Right atrium auricular region (tissue), 2 donors: ENCODE data around the gene TBC1D16. TPM values are rescaled to one million over a fixed set of nuclear protein-coding genes. Genes with fewer than 3 reads are reported as not detected.
"Not testable (repeated sequence)": the region's sequence is repeated elsewhere in the genome, so short reads cannot be mapped to it uniquely, and the experiment has no call there.

Experiments
- DNase-seq: peaks from one replicate; pipeline ENCODE4 v3.0.0-alpha.2; 2019; ENCODE audit warnings: low spot score
- H3K27ac ChIP-seq, 2 donors: fragments of 200-600 bp; sonication (generic); 1 replicate in 1 of 2; 2 replicates in 1 of 2; pipeline ENCODE4 v1.5.1; 2016 to 2019
- H3K27me3 ChIP-seq, 2 donors: fragments of 200-600 bp; sonication (generic); one replicate each; pipeline versions ENCODE4 v1.5.1 to v1.6.0; 2017 to 2019
- H3K36me3 ChIP-seq: fragments of 200-600 bp; sonication (generic); one replicate; pipeline ENCODE4 v1.5.1; 2016
- H3K4me1 ChIP-seq, 2 donors: fragments of 200-600 bp; sonication (generic); one replicate each; pipeline versions ENCODE4 v1.5.1 to v1.6.0; 2017 to 2019
- H3K4me3 ChIP-seq, 2 donors: fragments of 200-600 bp; sonication (generic); 1 replicate in 1 of 2; 2 replicates in 1 of 2; pipeline ENCODE4 v1.5.1; 2017 to 2019; ENCODE audit warnings: mild to moderate bottlenecking in 1 of 2, moderate library complexity in 1 of 2
- H3K9me3 ChIP-seq, 2 donors: fragments of 200-600 bp; sonication (generic); one replicate each; pipeline ENCODE4 v1.5.1; 2019
- total RNA-seq, 2 donors: library from RNA; depleted of rRNA; stranded (reverse); fragments of >200 nt; gene quantifications; one replicate each; pipeline ENCODE4 v1.1.0, GENCODE V29; 2016
- TF ChIP-seq, protein P1 (sequence below), 2 donors: fragments of 200-600 bp; sonication (generic); IDR thresholded peaks; one replicate each; pipeline ENCODE4 v1.5.1; 2019; ENCODE audit warnings: antibody characterized with exemption in 2 of 2

The TBC1D16 gene
- total RNA-seq, 2 donors from 2014 or later: 9.8 to 19.4 TPM

DNA sequence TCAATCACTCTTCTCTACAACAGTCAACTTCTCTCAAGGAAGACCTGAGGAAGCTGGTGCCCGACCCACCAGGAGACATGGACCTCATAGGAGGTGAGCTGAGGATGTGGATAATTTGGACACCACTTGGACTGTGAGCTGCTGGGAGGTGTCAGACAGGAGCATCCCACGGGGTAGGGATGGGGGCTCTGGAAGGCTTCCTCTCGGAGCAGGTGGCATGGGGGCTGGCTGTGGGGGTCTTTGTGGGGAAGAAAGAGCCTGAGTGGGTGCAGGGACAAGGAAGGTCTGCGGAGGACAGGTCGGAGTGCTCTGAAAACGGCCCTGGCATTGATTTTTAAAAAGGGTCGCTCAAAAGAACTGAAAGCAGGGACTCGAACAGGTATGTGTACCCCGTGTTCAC lies 64.0 kb downstream of the TBC1D16 start:
- Histone ChIP-seq H3K4me1 (no peaks in the 10 kb centered on the region), H3K9me3 (no peaks in the 10 kb centered on the region), H3K4me3 (no peak overlapping the region), H3K27ac (no peak overlapping the region), H3K27me3 (no peaks in the 10 kb centered on the region), H3K36me3 (no peaks in the 10 kb centered on the region)
- TF ChIP-seq, protein P1, sequence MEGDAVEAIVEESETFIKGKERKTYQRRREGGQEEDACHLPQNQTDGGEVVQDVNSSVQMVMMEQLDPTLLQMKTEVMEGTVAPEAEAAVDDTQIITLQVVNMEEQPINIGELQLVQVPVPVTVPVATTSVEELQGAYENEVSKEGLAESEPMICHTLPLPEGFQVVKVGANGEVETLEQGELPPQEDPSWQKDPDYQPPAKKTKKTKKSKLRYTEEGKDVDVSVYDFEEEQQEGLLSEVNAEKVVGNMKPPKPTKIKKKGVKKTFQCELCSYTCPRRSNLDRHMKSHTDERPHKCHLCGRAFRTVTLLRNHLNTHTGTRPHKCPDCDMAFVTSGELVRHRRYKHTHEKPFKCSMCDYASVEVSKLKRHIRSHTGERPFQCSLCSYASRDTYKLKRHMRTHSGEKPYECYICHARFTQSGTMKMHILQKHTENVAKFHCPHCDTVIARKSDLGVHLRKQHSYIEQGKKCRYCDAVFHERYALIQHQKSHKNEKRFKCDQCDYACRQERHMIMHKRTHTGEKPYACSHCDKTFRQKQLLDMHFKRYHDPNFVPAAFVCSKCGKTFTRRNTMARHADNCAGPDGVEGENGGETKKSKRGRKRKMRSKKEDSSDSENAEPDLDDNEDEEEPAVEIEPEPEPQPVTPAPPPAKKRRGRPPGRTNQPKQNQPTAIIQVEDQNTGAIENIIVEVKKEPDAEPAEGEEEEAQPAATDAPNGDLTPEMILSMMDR (IDR thresholded peaks at IDR 0.05): no peak
- no peak for DNase-seq

DNA sequence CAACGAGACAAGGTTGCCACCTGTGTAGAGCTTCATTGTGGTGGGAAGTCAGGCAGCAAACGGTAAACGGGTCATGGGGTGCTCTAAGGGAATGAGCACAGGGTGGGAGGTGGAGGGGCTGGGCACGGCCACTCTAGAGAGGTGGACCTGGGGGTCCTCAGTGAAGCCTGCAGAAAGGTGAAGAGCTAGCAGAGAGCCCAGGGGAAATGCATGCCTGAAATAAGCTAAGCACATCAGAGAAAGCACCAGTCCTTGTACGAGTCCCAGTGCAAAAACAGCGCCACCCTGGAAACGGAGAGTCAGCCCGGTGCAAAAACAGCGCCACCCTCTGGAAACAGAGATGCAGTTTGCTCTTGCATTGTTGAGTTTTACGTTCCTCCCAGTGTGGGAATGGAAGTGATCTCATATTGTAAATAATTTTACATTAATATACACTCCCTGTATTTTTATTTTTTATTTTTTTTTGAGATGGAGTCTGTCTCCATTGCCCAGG lies 65.0 kb downstream of the TBC1D16 start:
- Histone ChIP-seq H3K9me3 (no peaks in the 10 kb centered on the region), H3K4me1 (no peaks in the 10 kb centered on the region), H3K27ac (no peak overlapping the region), H3K27me3 (no peaks in the 10 kb centered on the region), H3K36me3 (no peaks in the 10 kb centered on the region), H3K4me3 (no peak overlapping the region)
- TF ChIP-seq, protein P1 (IDR thresholded peaks at IDR 0.05): peak in 1 of 2 donors; percentile 61
- DNase-seq: no peak

DNA sequence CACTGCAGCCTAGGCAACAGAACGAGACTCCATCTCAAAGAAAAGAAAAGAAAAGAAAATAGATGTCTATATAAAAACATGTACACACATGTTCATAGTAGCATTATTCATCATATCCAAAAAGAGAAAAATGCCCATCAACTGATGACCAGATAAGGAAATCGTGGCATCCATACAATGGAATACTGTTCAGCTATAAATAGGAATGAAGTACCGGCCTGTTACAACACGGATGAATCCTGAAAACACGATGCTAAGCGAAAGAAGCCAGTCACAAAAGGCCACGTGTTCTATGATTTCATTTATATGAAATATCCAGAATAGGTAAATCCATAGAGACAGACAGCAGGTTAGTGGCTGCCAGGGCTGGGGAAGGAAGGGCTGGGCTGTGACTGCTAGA lies 65.8 kb downstream of the TBC1D16 start:
- H3K4me1 ChIP-seq: no peaks in the 10 kb centered on the region
- no peak overlapping the region for H3K4me3 ChIP-seq
- H3K36me3 ChIP-seq: no peaks in the 10 kb centered on the region
- no peaks in the 10 kb centered on the region for H3K27me3 ChIP-seq
- DNase-seq: no peak
- no peak overlapping the region for H3K27ac ChIP-seq
- TF ChIP-seq, protein P1 (IDR thresholded peaks at IDR 0.05): no peak
- no peaks in the 10 kb centered on the region for H3K9me3 ChIP-seq

DNA sequence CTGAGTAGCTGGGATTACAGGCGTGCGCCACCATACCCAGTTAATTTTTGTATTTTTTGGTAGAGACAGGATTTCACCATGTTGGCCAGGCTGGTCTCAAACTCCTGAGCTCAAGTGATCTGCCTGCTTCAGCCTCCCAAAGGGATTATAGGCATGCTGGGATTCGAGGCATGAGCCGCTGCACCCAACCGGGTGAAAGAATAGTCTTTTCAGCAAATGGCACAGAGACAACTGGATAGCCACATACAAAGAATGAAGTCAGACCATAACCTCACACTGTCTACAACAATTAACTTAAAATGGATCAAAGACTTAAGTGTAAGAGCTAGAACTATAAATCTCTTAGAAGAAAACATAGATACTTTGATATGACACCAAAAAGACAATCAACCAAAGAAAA lies 67.6 kb downstream of the TBC1D16 start:
- H3K27ac ChIP-seq: no peak overlapping the region
- H3K4me3 ChIP-seq: no peak overlapping the region
- H3K27me3 ChIP-seq: no peaks in the 10 kb centered on the region
- H3K4me1 ChIP-seq: no peaks in the 10 kb centered on the region
- H3K36me3 ChIP-seq: no peaks in the 10 kb centered on the region
- TF ChIP-seq, protein P1 (IDR thresholded peaks at IDR 0.05): no peak
- no peak for DNase-seq
- no peaks in the 10 kb centered on the region for H3K9me3 ChIP-seq

DNA sequence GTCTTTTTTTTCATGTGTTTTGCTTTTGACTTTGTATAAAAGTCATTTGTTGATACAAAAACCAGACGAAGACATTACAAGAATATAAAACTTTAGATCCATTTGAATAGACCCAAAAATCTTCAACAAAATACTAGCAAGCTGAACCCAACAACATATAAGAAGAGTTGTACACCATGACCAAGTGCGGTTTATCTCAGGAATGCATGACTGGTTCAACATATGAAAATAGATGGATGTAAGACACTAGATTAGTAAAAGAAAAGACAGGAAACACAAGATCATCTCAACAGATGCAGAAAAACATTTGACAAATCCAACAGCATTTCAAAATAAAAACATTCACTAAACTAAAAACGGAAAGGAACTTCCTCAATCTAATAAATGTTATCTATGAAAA lies 69.0 kb downstream of the TBC1D16 start:
- no peaks in the 10 kb centered on the region for H3K27me3 ChIP-seq
- no peak for DNase-seq
- no peak overlapping the region for H3K4me3 ChIP-seq
- TF ChIP-seq, protein P1 (IDR thresholded peaks at IDR 0.05): no peak
- no peaks in the 10 kb centered on the region for H3K9me3 ChIP-seq
- no peaks in the 10 kb centered on the region for H3K36me3 ChIP-seq
- no peak overlapping the region for H3K27ac ChIP-seq
- H3K4me1 ChIP-seq: no peaks in the 10 kb centered on the region

DNA sequence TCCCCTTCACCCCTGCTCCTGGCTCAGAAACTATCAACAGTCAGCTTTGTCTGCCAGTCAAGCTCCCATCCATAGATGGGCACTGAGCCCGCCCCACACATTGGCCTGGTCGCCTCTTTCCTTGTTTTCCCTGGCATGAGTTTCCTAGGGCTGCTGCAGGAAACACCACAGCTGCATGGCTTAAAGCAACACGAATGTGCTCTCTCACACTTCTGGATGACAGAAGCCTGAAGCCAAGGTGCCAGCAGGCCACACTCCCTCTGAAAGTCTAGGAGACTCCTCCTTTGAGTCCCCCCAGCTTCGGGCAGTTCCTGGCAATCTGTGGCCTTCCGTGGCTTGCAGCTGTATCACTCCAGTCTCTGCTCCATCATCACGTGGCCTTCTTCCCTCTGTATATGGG lies 69.9 kb downstream of the TBC1D16 start:
- H3K36me3 ChIP-seq: no peaks in the 10 kb centered on the region
- no peaks in the 10 kb centered on the region for H3K27me3 ChIP-seq
- TF ChIP-seq, protein P1 (IDR thresholded peaks at IDR 0.05): no peak
- H3K4me3 ChIP-seq: no peak overlapping the region
- no peak overlapping the region for H3K27ac ChIP-seq
- H3K9me3 ChIP-seq: no peaks in the 10 kb centered on the region
- no peaks in the 10 kb centered on the region for H3K4me1 ChIP-seq
- no peak for DNase-seq

DNA sequence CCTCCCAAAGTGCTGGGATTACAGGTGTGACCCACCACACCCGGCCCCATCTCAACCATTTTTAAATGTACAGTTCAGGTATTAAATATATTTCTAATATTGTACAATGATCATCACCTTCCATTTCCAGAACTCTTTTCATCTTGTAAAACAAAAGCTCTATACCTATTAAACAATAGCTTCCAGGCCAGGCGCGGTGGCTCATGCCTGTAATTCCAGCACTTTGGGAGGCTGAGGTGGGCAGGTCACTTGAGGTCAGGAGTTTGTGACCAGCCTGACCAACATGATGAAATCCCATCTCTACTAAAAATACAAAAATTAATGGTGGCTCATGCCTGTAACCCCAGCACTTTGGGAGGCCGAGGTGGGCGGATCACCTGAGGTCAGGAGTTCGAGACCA lies 73.2 kb downstream of the TBC1D16 start:
- not testable (repeated sequence) for DNase-seq, H3K27ac ChIP-seq, H3K36me3 ChIP-seq, H3K4me1 ChIP-seq, H3K4me3 ChIP-seq, H3K27me3 ChIP-seq, H3K9me3 ChIP-seq

DNA sequence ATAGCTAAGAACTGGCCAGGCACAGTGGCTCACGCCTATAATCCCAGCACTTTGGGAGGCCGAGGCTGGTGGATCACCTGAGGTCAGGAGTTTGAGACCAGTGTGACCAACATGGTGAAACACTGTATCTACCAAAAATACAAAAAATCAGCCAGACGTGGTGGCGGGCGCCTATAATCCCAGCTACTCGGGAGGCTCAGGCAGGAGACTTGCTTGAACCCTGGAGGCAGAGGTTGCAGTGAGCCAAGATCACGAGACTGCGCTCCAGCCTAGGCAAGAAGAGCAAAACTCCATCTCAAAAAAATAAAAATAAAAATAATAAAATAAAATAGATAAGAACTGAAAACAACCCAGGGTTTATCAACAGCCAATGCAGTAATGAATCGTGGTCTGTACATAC lies 74.1 kb downstream of the TBC1D16 start:
- H3K4me1 ChIP-seq, H3K36me3 ChIP-seq, H3K27me3 ChIP-seq, H3K27ac ChIP-seq, DNase-seq, H3K9me3 ChIP-seq, H3K4me3 ChIP-seq: not testable (repeated sequence)
